A673 (cell line): Measurements from ENCODE around the gene PIGN.

ENCODE experiments used
- EZH2 ChIP-seq: fragments of 200-600 bp; sonication (generic); IDR thresholded peaks from 2 replicates; pipeline ENCODE4 v1.6.1; 2017; ENCODE audit warnings: borderline replicate concordance, low read depth, mild to moderate bottlenecking, mixed read lengths, antibody characterized with exemption, low read length; ENCODE audit not compliant: poor library complexity, severe bottlenecking
- TF ChIP-seq, protein P1 (sequence below): fragments of 300-800, 200-600 bp; sonication (generic); conservative IDR thresholded peaks from 2 replicates; pipeline ENCODE4 v1.5.1; 2017; ENCODE audit warnings: low read depth, mild to moderate bottlenecking, antibody characterized with exemption, low read length, moderate library complexity, mixed read lengths

- no peak for TF ChIP-seq EZH2
- TF ChIP-seq, protein P1, sequence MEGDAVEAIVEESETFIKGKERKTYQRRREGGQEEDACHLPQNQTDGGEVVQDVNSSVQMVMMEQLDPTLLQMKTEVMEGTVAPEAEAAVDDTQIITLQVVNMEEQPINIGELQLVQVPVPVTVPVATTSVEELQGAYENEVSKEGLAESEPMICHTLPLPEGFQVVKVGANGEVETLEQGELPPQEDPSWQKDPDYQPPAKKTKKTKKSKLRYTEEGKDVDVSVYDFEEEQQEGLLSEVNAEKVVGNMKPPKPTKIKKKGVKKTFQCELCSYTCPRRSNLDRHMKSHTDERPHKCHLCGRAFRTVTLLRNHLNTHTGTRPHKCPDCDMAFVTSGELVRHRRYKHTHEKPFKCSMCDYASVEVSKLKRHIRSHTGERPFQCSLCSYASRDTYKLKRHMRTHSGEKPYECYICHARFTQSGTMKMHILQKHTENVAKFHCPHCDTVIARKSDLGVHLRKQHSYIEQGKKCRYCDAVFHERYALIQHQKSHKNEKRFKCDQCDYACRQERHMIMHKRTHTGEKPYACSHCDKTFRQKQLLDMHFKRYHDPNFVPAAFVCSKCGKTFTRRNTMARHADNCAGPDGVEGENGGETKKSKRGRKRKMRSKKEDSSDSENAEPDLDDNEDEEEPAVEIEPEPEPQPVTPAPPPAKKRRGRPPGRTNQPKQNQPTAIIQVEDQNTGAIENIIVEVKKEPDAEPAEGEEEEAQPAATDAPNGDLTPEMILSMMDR: no peak
Measured at GRCh38 chr18:62060820-62061219, 126.0 kb downstream of the PIGN start.
